GM15510 (cell line): ENCODE measurements around the gene CER1.

Source experiments
- POLR2A ChIP-seq: IDR thresholded peaks from 3 replicates; pipeline ENCODE4 v1.6.1; 2011; ENCODE audit warnings: borderline replicate concordance; ENCODE audit not compliant: insufficient read length; ENCODE audit errors: extremely low read depth

CER1 gene

GRCh38 chr9:14686168-14686567 is 36.4 kb downstream of the CER1 start:
- no peak for TF ChIP-seq POLR2A

GRCh38 chr9:14678776-14679175 is 43.8 kb downstream of the CER1 start:
- TF ChIP-seq POLR2A = no peak

GRCh38 chr9:14677872-14678271 is 44.7 kb downstream of the CER1 start:
- TF ChIP-seq POLR2A = no peak

GRCh38 chr9:14677396-14677795 is 45.1 kb downstream of the CER1 start:
- TF ChIP-seq POLR2A = no peak

- TF ChIP-seq POLR2A = no peak
Measured at GRCh38 chr9:14674630-14675029, 47.9 kb downstream of the CER1 start.

GRCh38 chr9:14671377-14671776 is 51.2 kb downstream of the CER1 start:
- no peak for TF ChIP-seq POLR2A

GRCh38 chr9:14670718-14671117 is 51.8 kb downstream of the CER1 start:
- no peak for TF ChIP-seq POLR2A
